ENCODE results near the gene LRP1B.

- TF ChIP-seq CTCF (IDR thresholded peaks at IDR 0.05 in 4 of 5, conservative IDR thresholded peaks at IDR 0.05 in 1 of 5) (no peak), POLR2A (IDR thresholded peaks at IDR 0.05) (no peak)
Observed at GRCh38 chr2:141694180-141694579, 436.6 kb downstream of the LRP1B start.
